Tibial nerve (tissue), 4 donors: Measurements from ENCODE around the gene PPP2R2C. TPM values are rescaled to one million over a fixed set of nuclear protein-coding genes. Genes with fewer than 3 reads are reported as not detected.

Experiments
- DNase-seq, 2 donors: peaks; one replicate each; pipeline ENCODE4 v3.0.0-alpha.2; 2019; ENCODE audit warnings: low spot score in 2 of 2
- H3K27ac ChIP-seq, 4 donors: fragments of 200-600 bp; sonication (generic) in 3 of 4; one replicate each; pipeline ENCODE4 v1.5.1; 2017 to 2019; ENCODE audit warnings: mild to moderate bottlenecking in 1 of 4
- H3K27me3 ChIP-seq, 2 donors: fragments of 200-600 bp; sonication (generic) in 1 of 2; one replicate each; pipeline versions ENCODE4 v1.5.1 to v1.6.0; 2017 to 2019
- H3K36me3 ChIP-seq, 3 donors: fragments of 200-600 bp; sonication (generic); one replicate each; pipeline ENCODE4 v1.5.1; 2018 to 2019
- H3K4me1 ChIP-seq, 4 donors: fragments of 200-600 bp; sonication (generic) in 3 of 4; one replicate each; pipeline ENCODE4 v1.5.1; 2017 to 2019
- H3K4me3 ChIP-seq, 4 donors: fragments of 200-600 bp; sonication (generic) in 3 of 4; one replicate each; pipeline ENCODE4 v1.5.1; 2017 to 2019; ENCODE audit warnings: mild to moderate bottlenecking in 1 of 4, moderate library complexity in 1 of 4
- H3K9me3 ChIP-seq, 4 donors: fragments of 200-600 bp; sonication (generic) in 3 of 4; one replicate each; pipeline ENCODE4 v1.5.1; 2017 to 2019
- EP300 ChIP-seq, 2 donors: sonication (generic); formaldehyde crosslinking; IDR thresholded peaks; one replicate each; pipeline ENCODE4 v1.6.1; 2017; ENCODE audit warnings: antibody characterized with exemption in 2 of 2, mild to moderate bottlenecking in 1 of 2
- POLR2A ChIP-seq, 2 donors: fragments of 450-650 bp; IDR thresholded peaks; one replicate each; pipeline ENCODE4 v1.6.1; 2017; ENCODE audit warnings: antibody characterized with exemption in 2 of 2, mild to moderate bottlenecking in 2 of 2, moderate library complexity in 2 of 2
- WGBS, 2 donors: methylation state at CpG; one replicate each; pipeline ENCODE4 v1.1.5; 2018; 5-methylcytosine and 5-hydroxymethylcytosine counted together
- total RNA-seq, 4 donors: library from RNA; depleted of rRNA; stranded (reverse); fragments of >200 nt; gene quantifications; one replicate each; pipeline ENCODE4 v1.1.0, GENCODE V29; 2016
- TF ChIP-seq, protein P1 (sequence below), 5 experiments: fragments of 200-600 bp in 3 of 5; fragments of 450-650 bp in 2 of 5; sonication (generic) in 3 of 5; IDR thresholded peaks; one replicate each; pipeline ENCODE4 v1.5.1; 2016 to 2019; ENCODE audit warnings: antibody characterized with exemption in 5 of 5, mild to moderate bottlenecking in 3 of 5, moderate library complexity in 2 of 5

Gene PPP2R2C
- total RNA-seq, 4 donors from 2014 or later, result under 0.01 to 0.66 (median 0.42) TPM; not detected in 1

DNA sequence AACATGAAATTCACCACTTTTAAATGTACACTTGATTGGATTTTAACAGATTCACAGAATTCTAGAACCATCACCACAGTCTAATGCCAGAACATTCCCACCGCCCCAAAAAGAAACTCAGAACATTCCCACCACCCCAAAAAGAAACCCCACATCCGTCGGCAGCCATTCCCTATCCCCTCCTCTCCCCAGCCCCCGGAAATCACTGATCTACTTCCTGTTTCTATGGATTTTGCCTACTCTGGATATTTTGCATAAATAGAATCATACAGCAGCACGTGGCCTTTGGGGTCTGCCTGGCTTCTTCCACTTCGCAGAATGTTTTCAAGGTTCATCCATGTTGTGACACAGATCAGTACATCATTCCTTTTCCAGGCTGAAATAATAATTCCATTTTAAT lies 79.3 kb downstream of the PPP2R2C start:
- 56 to 65% methylated on average over 6 of the region's 6 CpGs for WGBS, 2 donors

DNA sequence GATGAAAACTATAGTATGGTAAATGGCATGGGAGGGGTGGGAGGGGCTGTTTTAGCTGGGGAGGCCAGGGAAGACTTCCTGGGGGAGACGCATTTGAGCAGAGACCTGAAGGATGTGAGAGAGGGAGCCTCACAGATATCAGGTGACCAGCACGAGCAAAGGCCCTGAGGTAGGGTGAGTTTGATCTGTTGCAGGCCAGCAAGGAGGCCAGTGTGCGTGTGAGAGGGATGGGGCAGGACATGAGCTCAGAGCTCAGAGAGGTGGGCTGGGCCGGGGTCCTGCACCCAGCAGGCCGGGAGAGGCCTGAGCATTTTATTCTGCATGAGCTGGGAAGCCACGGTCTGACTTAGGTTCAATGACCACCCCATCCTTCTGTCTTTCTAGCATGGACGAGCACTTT lies 80.0 kb downstream of the PPP2R2C start:
- Histone ChIP-seq H3K27ac (no peak overlapping the region), H3K4me1 (peaks cover 0 to 6% (median 0%) of the 10 kb centered on the region in 4 donors), H3K36me3 (no peaks in the 10 kb centered on the region), H3K4me3 (no peak overlapping the region), H3K9me3 (no peaks in the 10 kb centered on the region), H3K27me3 (peaks cover 0 to 16% of the 10 kb centered on the region in 2 donors)
- no peak for DNase-seq
- WGBS, 2 donors, result 85 to 88% methylated on average over 7 of the region's 7 CpGs
- TF ChIP-seq, protein P1, sequence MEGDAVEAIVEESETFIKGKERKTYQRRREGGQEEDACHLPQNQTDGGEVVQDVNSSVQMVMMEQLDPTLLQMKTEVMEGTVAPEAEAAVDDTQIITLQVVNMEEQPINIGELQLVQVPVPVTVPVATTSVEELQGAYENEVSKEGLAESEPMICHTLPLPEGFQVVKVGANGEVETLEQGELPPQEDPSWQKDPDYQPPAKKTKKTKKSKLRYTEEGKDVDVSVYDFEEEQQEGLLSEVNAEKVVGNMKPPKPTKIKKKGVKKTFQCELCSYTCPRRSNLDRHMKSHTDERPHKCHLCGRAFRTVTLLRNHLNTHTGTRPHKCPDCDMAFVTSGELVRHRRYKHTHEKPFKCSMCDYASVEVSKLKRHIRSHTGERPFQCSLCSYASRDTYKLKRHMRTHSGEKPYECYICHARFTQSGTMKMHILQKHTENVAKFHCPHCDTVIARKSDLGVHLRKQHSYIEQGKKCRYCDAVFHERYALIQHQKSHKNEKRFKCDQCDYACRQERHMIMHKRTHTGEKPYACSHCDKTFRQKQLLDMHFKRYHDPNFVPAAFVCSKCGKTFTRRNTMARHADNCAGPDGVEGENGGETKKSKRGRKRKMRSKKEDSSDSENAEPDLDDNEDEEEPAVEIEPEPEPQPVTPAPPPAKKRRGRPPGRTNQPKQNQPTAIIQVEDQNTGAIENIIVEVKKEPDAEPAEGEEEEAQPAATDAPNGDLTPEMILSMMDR (IDR thresholded peaks at IDR 0.05), result no peak
- TF ChIP-seq POLR2A (IDR thresholded peaks at IDR 0.05) (no peak), EP300 (IDR thresholded peaks at IDR 0.05) (no peak)

More for the DNA sequence above, 79.3 kb downstream of the PPP2R2C start:
- no peak for DNase-seq
- Histone ChIP-seq H3K4me3 (no peak overlapping the region), H3K4me1 (peaks cover 0 to 6% (median 0%) of the 10 kb centered on the region in 4 donors), H3K27me3 (peaks cover 0 to 16% of the 10 kb centered on the region in 2 donors), H3K9me3 (no peaks in the 10 kb centered on the region), H3K36me3 (no peaks in the 10 kb centered on the region), H3K27ac (no peak overlapping the region)
- TF ChIP-seq EP300 (IDR thresholded peaks at IDR 0.05), result no peak
- TF ChIP-seq, protein P1 (IDR thresholded peaks at IDR 0.05), result no peak
- no peak for TF ChIP-seq POLR2A (IDR thresholded peaks at IDR 0.05)

DNA sequence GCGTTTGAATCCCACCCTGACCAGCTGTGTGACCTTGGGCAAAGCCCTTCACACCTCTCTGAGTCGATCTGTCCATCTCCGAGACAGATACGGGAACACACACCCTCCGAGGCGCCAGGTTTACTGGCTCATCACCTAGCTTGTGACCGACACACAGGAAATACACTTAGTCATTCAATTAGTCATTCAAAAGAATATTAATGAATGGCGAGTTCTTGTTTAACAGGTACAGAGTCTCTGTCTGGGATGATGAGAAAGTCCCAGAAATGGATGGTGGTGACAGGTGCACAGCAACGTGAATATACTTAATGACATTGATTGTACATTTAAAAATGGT lies 80.6 kb downstream of the PPP2R2C start:
- 82 to 89% methylated on average over 9 of the region's 9 CpGs for WGBS, 2 donors
- Histone ChIP-seq H3K27me3 (peaks cover 0 to 11% of the 10 kb centered on the region in 2 donors), H3K4me1 (peaks cover 0 to 6% (median 0%) of the 10 kb centered on the region in 4 donors), H3K9me3 (no peaks in the 10 kb centered on the region), H3K27ac (no peak overlapping the region), H3K36me3 (no peaks in the 10 kb centered on the region), H3K4me3 (no peak overlapping the region)
- TF ChIP-seq EP300 (IDR thresholded peaks at IDR 0.05), result no peak
- TF ChIP-seq, protein P1 (IDR thresholded peaks at IDR 0.05), result no peak
- TF ChIP-seq POLR2A (IDR thresholded peaks at IDR 0.05), result no peak
- no peak for DNase-seq

DNA sequence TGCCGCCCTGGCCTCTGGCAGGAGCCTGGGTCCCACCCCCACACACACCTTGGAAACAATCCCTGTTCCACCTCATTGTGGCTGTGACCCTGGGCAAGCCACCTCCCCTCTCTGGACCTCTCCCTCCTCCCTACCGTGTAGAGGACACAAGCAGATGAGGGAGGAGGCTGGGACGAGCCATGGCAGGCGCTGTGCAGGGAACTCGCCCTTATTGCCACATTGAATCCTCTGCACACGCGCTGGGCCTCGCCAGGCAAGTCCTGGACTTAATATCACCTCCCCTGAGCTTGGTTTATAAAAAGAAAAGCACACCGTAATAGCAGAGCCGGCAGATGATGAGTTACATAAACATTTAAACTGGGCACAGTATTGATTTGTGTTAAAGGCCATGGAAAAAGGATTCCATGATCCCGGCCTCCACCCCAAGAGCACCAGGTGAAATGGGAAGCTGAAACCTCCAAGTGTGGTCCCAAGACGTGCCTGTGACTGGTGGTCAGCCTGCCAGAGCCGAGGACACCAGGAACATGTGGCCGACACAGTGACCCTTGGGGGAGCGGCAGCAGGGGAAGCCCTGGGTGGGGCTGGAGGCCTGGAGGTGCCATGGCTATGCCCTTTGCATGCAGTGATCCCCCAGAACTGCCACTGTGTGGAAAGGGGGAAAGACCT lies 81.1 kb downstream of the PPP2R2C start:
- Histone ChIP-seq H3K27me3 (peaks cover 0 to 6% of the 10 kb centered on the region in 2 donors), H3K4me1 (peaks cover 0 to 6% (median 0%) of the 10 kb centered on the region in 4 donors), H3K27ac (no peak overlapping the region), H3K4me3 (no peak overlapping the region), H3K9me3 (no peaks in the 10 kb centered on the region), H3K36me3 (no peaks in the 10 kb centered on the region)
- WGBS, 2 donors, result 60 to 71% methylated on average over 15 of the region's 15 CpGs
- no peak for TF ChIP-seq POLR2A (IDR thresholded peaks at IDR 0.05)
- TF ChIP-seq, protein P1 (IDR thresholded peaks at IDR 0.05), result no peak
- TF ChIP-seq EP300 (IDR thresholded peaks at IDR 0.05), result no peak
- no peak for DNase-seq

DNA sequence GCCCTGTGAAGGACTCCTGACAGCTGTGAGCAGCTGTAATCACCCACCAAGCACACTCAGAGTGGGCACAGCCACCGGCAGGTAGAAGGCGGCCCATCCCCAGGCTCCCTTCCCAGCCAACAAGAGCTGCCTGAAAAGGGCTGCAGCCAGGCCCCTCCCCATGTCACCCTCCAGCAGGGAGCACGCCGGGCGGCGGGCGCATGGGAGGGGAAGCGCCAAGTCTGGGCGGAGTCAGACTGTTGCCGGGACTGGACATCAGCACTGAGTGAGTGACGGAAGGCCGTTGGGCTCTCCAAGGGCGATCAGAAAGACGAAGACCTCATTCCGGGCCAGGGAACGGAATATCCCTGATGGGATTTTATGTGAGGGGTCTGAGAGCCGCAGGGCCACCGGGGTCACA lies 82.1 kb downstream of the PPP2R2C start:
- H3K9me3 ChIP-seq, result no peaks in the 10 kb centered on the region
- H3K4me3 ChIP-seq, result no peak overlapping the region
- H3K4me1 ChIP-seq, result peaks cover 0 to 6% (median 0%) of the 10 kb centered on the region in 4 donors
- 25 to 26% methylated on average over 7 of the region's 18 CpGs for WGBS, 2 donors
- no peak overlapping the region for H3K27ac ChIP-seq
- TF ChIP-seq EP300 (IDR thresholded peaks at IDR 0.05) (no peak), POLR2A (IDR thresholded peaks at IDR 0.05) (no peak)
- TF ChIP-seq, protein P1 (IDR thresholded peaks at IDR 0.05), result no peak
- no peaks in the 10 kb centered on the region for H3K36me3 ChIP-seq
- DNase-seq, result no peak
- peaks cover 0 to 5% of the 10 kb centered on the region in 2 donors for H3K27me3 ChIP-seq
